GM18502 (cell line): ENCODE data around the gene PRXL2A.

ENCODE experiments used
- ATAC-seq: cut with Tn5 transposase; IDR thresholded peaks from one replicate; pipeline ENCODE4 v1.9.1; 2021; ENCODE audit warnings: mild to moderate bottlenecking; ENCODE audit not compliant: unreplicated experiment, poor library complexity

The PRXL2A gene

DNA sequence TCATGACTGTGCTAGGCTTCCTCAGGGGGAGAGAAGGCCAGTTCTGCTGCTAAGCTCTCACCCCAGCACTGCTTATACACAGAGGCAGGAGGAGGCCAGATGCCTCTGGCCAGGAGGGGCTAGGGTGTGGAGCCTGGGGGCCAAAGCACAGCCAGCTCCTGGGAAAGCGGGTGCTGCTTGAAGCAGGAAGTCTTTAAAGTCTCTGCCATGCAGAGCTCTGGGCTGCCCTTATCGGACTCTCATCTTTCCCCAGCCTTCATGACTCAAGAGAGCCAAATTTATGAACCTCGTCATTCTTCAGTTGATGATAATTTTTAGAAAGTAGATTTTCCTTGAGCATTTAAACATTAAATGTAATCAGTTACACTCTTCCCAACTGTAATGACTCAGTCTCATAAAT, 34.5 kb downstream of the PRXL2A start:
- ATAC-seq, result no peak

DNA sequence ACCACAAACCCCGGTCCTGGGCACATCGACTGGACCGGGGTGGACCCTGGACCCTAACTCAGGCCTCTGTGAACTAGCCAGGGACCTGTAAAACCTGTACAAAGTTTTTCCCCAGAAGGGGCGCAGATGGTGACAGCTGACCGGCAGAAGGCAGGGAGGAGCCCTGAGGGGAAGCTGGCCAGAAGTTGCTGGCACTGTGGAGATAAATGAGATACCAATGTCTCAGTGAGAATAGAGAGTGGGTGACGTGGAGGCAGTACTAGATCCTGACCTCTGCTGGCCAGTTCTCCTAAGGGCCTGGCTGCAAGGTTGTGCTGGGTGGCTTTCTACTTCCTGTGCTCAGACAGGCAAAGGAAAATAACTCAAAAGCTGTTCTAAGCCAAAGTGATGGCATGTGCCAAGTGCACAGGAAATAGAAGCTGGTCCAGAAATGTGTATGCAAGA, 35.2 kb downstream of the PRXL2A start:
- peak; percentile 41 for ATAC-seq

DNA sequence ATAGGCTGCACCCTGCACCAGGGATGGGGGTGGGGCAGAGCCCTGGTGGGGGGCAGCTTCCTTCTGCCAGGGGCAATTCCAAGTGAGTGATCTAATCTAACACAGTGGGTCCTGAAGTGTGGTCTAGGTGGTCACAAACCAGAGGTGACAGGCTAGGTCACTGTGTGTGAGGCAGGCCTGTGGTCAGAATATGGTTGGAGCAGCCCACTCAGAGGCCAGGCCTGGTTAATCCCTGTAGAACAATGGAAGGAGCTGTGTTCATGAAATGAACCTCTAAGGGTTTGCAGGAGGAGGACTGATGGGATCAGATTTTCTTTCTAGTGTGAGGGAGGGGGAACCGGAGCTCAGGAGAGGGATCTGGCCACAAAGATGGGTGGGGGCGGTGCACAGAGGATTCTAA, 35.8 kb downstream of the PRXL2A start:
- no peak for ATAC-seq

DNA sequence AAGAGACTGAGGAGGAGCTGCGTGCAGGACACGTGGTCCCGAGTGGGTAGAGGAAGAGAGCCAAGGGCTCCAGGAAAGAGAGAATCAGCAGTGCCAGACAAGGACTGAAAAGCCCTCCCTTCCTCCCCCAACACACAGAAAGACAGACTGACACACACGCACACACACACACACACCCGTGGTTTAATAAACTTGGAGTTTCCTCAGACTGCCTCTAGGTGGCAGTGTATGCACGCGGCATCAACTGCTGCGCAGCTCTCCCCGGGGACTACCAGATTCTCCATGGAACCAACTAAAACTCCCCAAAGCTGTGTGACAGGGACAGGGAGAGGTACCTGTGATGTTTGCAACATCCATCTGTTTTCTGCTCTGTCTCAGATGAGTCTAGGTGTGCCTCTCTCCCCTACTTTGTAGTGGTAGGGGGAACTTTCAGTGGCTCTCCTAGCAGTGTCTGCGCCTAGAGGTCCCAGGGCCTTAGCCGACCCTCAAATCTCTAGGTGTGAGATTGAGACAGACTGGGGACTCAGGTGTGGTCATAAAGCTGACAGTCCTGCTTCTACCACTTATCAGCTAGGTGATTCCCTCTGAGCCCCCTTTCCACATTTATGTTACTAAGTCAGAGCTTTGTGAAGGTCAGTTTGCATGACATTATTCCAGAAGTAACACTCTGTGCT, 36.4 kb downstream of the PRXL2A start:
- peak; percentile 86 for ATAC-seq

DNA sequence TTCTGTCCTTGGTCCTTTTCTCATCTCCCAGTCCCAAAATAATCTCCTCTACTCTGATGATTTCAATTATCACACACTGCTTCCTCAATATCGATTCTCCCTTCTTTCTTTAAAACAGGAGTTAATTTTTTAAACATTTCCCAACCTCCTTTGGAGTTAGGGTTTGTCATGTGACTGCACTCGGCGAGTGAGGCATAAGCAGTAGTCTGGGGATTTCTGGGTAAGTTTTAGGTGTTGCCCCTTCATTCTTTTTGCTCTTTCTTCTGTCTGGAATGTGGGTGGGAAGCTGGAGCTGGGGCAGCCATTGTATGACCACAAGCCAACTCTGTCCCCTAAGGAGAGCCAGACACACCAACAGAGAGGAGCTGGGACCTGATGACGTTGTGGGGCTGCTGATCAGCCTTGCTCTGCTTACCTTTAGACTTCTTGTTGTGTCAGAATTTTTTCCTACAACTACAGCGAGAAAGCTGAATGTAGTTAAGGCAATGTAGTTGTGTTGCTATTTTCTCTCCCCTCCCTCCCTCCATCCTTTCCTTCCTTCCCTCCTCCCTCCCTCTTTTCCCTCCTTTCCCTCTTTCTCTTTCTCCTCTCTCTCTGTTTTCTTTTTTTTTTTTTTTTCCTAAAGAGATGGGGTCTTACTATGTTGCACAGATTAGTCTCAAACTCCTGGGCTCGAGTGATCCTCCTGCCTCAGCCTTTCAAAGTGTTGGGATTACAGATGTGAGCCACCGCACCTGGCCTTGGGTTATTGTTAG, 39.3 kb downstream of the PRXL2A start:
- no peak for ATAC-seq

DNA sequence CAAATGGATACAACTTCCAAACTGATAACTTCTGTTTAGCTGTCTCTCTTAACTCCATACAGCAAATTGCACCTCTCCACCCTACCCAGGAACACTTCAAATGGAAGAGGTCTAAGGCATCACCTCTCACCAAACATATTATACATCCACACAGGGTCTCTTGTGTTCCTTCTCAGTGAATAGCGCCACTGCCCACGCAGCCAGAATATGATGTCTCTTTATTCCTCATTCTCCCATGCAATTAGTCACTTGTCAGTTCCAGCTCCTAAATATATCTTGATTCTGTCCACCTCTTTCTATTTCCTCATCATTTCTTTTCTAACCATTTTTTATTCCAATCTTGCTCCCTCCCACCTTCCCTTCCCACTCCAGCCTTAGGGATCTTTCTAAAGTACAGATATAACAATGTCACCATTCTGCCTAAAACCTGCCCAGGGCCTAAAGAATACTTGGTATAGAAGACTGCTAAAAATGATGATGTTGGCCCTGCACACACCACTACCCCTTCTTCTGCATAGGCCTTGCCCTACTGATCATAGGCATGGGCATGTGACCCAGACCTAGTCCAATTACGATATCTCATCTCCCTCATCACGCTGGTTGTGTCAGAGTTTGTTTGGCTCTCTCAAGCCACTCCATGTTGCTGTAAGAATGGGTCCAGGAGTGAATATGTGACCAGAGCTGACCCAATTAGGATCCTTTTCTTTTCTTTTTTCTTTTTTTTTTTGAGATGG, 40.0 kb downstream of the PRXL2A start:
- ATAC-seq, result no peak

DNA sequence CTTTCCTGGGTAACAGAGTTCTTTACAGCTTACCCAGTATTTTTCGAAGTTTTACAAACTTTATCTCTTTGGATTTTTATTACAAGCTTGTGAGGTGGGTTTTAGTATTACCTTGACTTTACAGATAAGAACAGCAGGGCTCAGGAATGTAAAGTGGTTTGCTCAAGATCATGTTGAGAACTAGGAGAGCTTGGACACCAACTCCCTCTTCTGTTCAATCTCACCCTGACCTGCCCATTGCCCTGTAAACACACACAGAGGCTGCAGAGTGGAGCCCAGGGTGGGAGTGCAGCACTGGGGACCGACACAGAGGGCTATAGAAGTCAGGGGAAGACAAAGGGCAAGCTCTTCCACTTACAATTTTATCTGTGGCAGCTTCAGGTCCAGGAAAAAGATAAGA, 41.2 kb downstream of the PRXL2A start:
- no peak for ATAC-seq

DNA sequence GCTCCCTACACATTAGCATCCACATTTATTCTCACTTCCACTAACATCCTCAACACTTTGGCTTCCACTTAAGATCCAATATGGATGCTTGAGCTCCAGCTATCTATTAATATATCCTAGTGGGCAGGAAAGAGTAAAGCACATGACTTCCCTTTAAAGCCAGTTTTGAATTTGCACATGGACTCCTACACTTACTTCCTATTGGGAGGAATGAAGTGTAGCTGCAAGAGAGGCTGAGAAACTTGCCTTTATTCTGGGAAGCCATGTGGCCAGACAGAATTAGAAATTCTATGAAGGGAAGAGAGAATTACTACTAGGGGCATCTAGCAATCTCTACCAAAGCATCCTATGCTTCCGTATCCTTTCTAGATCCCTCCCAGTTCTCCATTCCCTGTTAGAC, 42.8 kb downstream of the PRXL2A start:
- ATAC-seq, result no peak

DNA sequence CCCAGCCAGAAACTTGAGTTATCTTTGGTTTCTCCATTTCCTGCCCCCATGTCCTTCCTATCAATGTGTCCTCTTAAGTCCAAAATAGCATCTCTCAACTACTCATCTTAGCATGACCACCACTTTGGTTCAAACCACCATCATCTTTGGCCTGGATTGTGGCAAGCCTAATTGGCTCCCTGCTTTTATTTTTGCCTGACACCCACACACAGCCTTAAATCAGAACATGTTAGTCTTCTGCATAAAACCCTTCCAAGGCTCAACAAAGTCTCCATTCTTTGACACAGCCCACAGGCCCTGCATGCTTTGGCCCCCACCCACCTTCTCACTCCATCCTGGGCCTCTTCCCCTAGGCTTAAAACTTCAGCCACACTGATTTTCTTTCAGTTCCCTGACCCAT, 43.7 kb downstream of the PRXL2A start:
- ATAC-seq, result no peak

DNA sequence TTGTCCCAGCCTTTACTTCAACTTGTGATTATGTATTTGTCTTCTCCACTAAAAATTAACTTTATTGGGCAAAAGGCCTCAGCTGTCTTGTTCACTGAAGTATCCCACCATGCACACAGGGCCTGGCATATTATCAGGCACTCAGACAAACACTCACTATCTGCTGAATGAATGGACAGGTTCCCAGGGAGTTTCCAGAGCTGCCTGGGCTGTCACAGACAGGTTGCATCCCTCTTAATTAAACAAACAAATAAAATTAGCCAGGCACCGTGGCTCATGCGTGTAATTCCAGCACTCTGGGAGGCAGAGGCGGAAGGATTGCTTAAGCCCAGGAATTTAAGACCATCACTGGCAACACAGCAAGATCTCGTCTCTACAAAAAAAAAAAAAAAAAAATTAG, 44.3 kb downstream of the PRXL2A start:
- no peak for ATAC-seq

DNA sequence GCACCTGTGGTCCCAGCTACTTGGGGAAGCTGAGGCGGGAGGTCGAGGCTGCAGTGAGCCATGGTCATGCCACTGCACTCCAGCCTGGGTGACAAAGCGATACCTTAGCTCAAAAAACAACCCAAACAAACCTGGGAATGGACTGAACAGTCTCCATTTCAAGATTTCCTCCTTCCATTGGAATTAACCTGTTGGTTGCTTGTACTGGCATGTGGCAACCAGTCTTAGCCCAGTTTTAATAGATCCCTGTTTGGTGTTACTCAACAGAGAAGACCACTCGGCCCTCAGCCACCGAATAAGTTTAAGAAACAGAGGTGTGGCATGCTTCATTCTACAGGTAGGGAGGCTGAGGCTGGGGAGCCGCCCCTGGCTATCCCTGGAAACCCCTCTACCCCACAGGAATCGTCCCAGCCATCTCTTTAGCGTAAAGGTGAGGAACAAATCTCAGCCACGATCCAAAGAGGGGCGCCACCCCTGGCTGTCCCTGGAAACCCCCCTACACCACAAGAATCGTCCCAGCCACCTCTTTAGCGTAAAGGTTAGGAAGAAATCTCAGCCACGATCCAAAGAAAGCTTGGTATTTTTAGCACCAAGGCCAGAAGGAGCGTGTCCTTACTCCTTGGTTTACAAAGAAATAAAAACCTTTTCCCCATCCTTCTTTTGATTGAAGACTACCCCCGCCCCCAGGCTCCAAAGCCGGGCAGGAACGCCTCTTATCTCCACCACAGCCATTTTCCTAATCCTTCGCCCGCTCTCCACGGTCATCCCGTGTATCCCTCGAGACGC, 44.9 kb downstream of the PRXL2A start:
- no peak for ATAC-seq

DNA sequence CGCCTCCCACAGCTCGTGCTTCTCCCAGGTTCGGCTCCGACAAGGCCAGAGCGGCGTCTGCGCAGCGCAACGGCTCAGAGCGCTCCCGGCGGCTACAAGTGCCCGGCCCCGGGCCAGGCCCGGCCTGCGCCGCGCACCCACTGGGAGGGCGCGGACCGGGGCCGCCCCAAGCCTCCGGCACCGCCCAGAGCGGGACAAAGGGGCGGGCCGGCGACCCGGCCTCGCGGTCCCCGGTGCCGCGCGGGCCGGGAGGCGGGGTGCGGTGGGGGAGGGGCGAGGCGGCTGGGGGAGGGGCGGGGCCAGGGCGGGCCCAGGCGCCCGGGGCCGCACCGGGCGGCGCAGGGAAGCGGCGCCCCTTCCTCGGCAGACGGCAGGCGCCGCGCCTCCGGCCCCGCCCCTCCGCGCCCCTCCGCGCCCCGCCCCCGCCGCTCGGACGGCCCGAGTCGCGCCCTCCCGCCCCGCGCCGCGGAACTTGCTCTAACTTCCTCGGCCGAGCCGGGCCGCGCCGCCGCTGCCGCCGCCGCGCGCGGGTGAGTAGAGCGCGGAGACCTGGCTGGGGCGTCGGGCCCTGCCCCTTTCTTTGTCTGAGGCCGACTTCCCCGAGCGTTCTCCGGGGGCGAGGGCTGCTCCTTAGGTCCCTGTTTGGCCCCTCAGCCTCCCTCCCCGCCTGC, 45.6 kb downstream of the PRXL2A start, which contains the start of gene TSPAN14:
Gene TSPAN14, plus strand, starts transcription at position 469 of the 671 bp plus-strand sequence. CDS start 34,924 bp downstream, outside the sequence.
- peak; percentile 64 for ATAC-seq

DNA sequence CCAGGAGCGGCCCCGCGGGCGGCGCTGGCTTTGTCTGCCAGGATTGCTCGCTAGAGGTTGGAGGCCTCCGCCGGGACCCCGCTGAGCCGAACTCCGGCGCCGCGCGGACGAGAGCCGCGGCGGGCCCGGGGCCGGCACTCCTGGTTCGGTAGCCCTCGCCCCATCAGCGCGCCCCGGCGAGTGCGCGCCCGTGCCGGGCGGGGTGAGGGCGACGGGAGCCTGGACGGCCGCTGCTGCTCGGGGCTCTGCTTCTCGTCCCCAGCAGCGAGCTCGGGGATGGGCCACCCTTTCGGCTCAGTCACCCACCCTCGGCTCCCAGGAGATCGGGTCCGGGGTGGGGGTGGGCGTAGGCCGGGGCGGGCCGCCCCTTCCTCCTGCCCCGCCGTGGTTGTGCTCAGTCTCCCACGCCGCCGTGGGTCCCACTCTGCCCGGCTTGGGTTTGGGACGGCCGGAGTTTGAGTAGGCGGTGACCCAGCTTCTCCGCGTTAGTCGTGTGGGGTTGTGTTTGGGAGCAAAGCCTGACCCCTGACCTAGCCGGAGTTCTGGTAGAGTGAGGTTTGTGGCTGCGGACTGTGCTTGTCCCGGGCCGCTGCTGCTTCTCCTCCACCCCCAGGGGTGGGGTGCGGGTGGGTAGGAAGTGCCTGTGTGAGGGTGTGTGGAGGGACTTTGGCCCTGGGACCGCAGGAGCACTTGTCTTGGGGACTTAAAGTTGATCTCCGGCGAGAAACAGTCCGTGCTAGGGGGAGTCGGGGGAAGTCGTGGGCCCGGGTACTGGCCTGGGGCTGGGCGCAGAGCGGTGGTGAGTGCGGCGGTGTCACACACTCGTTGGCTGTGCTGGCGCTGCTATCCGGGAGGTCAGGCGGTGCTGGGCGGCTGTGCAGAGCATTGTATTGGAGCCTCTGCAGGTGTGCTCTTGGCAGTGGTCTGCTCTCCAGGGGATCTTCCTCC, 46.4 kb downstream of the PRXL2A start:
- ATAC-seq, result peak; percentile 22

DNA sequence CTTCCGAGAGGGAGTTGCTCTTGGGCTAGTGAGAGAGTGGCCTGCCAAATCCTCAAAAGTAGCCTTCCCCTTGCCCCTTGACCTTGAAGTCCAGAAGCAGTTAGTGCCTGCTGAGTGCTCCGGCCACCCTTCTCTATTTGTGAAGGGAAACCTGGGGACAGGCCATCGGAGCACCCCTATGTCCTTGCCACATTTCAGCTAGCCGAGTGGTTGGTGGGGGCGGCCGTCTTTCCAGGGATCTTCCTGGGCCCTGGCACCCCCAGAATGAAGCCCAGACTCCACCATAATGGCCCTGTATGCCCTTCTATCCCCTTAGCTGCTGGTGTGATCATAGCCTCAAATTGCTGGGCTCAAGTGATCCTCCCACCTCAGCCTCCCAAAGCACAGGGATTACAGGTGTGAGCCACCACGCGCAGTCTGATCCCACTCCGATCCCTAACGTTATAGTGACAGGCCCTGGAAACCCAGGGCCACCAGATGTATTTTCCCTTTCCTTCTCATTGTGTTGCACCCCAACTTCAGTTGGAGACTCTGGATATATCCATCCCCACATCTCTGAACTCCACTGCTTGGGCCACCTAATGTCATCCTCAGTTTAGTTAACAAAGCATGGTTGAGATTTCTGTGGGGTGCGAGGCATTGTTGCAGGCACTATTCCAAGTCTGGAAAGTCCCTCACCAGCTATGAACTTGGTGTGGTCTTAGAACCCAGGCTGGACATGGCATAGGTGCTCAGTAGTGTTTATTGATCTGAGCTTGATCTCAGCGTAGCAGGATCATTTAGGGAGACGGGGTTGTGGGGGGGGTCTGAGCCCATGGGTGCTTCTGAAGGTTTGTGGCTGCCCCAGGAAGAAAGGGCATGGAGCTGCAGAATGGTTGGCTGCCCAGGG, 47.4 kb downstream of the PRXL2A start:
- ATAC-seq, result no peak

DNA sequence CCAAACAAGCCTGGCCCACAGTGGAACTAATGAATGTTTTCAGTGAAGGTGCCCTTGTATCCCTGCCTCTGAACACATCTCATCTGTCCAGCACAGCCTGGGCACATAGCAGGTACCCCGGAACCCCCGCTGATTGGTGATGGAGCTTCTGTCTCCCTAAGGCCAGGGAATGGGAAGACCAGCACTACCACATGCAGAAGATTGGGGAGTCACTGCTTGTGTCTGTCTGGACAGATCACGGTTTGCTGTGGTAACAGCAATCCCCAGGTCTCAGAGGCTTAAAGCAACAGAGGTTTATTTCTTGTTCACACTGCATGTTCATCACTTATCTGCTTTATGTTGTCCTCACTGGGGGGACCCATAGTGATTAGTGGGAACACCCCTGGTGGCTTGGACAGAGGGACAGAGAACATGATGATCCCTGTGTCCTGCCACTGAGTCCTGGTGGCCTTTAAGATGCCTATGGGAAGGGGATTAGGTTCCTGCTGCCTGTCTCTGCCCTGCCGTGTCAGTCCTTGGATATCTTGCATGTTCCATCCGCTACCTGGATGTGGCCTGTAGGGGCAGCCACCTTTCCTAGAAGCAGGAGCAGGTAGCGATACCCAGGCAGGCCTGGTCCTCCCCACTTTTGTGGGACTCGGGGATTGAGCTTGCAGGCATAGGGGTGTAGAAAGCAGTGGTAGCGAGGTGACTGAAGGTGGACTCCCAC, 49.4 kb downstream of the PRXL2A start:
- ATAC-seq, result no peak

DNA sequence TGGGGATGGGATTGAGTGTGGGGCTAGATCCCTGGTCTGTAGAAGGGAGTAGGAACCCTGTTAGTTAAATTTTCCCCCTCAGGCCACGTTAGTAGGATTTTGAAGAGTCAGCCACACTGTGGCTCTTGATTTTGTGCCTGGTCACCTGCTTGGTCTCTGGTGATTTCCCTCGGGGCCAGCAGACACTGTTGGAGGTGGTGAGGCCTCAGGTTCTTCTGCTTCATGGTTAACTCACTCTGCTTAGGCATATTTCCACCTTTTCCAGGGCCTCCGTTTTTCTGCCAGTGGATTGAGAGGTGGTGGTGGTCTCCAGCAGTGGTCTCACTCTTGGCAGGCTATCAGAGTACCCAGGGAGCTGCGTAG, 49.9 kb downstream of the PRXL2A start:
- no peak for ATAC-seq

DNA sequence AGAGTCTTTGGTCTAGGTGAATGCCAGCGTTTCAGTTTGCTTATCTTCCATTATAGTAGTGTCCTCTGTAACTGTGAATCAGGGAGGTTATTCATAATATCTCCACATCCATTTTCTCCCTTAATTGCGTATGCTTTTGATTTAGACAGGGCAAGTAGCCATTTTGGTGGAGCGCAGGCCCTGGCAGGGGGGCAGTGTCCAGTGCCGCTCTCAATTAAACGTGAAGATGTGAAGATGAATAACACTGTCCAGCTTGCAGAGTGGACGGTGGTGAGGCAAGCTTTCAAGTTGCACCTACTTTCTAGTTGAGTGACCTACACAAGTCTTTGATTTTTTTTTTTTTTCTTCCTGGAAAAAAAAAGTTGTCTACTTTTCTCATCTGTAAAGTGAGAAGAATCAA, 50.3 kb downstream of the PRXL2A start:
- no peak for ATAC-seq
